HG02642 (cell line): Measurements from ENCODE around the gene MLXIPL.
"Not testable (repeated sequence)": the region's sequence is repeated elsewhere in the genome, so short reads cannot be mapped to it uniquely, and the experiment has no call there.

Source experiments
- ATAC-seq: cut with Tn5 transposase; IDR thresholded peaks from one replicate; pipeline ENCODE4 v1.9.1; 2021; ENCODE audit warnings: mild to moderate bottlenecking; ENCODE audit not compliant: unreplicated experiment, poor library complexity

MLXIPL gene

DNA sequence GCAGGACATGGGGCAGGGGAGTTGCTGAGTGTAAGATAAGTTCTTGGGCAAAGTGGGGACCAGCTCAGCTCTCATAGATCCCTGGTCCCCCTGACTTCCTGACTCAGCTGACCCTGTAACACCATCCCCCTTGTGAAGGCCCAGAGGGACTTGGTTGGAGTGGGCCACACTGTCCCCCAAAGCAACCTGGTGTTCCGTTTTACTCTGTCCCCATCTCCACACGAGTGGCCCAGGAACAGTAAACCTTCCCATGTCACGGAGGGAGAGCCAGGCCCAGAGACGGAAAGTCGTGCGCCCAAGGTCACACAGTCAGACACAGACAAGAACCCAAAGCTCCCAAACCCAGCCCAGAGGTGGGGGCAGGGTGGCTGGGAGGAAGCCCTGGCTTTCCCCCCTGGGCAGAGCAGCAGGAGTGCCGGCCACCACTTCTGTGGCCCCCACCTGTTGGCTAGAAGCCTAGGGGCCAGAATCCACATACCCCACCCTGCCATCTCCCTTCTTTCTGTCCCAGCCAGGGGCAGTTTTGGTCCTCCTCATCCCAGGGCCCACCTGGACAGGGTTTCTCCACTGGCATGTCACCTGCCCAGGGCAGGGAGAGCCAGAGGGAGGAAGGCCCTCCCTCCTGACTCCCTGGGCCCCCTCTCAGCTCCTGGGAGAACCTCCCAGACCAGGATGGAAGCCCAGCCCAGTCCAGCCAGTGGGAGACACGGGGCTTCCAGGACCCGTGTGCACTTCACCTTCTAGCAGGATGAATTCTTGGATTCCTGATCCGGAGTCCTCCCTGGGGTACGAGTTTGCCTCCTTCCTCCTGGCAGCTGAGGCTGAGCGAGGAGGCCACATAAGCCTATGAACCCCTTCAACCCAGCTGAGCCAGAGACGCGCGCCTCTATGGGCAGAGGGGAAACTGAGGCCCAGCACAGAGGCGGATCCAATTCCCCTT, 22.7 kb upstream of the MLXIPL start:
- no peak for ATAC-seq

DNA sequence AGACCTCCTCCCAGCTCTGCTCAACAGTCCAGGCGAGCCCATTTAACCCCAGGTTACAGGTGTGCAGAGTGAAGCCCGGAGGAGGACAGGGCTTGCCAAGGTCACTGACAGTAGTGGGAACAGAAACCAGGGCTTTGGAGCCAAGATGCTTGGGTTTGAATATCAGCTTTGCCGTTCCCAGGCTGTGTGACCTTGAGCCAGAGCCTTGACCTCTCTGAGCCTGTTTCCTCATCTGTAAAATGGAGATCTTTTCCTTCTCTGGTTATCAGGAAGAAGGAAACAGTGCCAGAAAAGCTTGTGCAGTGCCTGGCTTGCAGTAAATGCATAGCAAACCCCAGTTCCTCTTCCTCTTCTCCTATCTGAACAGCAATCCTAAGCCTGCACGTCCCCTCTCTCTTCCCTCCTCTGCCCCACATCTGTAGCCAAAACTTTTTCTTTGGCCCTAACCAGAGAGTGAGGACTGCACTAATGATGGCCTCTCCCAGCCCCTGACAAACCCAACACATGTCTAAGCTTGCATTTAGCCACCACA, 21.4 kb upstream of the MLXIPL start:
- no peak for ATAC-seq

- ATAC-seq: no peak
Observed at GRCh38 chr7:73644688-73645286, 20.5 kb upstream of the MLXIPL start.

GRCh38 chr7:73642834-73643233, 18.5 kb upstream of the MLXIPL start:
- ATAC-seq: no peak

GRCh38 chr7:73638911-73639310, 14.6 kb upstream of the MLXIPL start:
- ATAC-seq: no peak

DNA sequence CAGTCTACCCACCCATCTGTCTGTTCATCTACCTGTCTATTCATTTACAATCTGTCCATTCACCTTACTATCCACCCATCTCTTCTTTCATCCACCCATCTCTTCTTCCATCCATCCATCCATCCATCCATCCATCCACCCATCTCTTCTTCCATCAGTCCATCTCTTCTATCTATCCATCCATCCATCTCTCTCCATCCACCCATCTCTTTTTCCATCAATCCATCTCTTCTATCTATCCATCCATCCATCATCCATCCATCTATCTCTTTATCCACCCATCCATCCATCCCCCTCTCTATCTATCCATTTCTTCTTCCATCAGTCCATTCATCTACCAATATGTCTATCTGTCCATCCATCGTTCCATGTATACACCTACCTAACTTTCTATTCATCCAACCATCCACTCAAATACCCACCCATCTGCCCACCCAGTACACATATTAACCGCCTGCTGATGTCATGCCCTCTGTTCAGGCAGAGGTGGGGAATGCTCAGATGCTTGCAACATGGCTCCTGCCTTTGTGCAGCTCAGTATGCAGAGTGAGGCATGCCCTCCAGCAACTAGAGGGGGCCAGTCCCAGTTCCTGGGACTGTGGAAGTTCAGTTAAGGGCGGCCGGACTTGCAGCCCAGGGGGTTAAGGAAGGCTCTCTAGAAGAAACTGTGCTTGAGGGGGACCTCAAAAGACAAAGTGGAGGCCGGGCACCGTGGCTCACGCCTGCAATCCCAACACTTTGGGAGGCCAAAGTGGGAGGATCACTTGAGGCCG, 11.3 kb upstream of the MLXIPL start:
- ATAC-seq: no peak

DNA sequence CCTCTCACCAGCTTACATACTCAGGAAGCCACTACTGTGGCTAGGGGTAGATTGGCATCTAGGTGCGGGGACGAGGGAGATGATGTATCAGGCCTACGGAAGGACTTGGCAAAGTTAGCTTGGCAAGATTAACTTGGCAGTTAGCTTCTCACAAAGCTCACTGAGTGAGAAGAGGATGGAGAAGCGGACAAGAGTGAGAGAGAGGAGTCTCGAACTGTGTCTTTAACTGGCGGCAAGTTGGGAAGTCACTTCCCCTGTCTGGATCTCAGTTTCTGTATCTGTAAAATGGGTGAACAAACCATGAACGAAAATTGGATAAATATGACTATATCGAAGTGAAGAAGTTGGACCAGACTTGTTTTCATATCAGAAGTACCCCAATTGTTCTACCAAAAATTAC, 9.5 kb upstream of the MLXIPL start:
- no peak for ATAC-seq

- no peak for ATAC-seq
Observed at GRCh38 chr7:73633323-73633722, 9.0 kb upstream of the MLXIPL start.

DNA sequence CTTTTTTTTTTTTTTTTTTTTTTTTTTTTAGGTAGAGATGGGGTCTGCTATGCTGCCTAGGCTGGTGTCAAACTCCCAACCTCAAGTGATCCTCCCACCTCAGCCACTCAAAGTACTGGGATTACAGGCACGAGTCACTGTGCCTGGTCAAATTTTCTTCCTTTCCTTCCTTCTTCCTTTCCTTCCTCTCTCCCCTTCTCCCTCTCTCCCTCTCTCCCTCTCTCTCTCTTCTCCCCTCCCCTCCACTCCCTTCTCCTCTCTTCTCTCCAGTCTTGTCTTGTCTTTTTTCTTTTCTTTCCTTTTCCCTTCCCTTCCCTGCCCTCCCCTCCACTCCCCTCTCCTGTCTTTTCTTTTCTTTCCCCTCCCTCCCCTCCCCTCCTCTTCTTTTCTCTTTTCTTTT, 7.2 kb upstream of the MLXIPL start:
- no peak for ATAC-seq

DNA sequence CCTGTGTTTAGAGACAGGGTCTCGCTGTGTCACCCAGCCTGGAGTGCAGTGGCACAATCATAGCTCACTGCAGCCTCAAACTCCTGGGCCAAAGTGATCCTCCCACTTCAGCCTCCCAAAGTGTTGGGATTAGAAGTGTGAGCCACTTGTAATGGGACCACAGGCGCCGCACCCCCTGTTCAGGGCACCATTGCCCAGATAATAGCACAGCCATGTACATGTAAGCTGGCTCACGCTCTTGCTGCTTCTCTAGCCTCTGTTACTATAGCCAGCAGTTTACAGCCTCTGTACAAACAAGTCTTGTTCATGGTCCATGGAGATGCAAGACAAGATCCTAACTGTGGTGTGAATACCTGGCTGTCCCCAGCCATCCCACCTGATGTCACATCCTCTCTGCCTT, 4.2 kb upstream of the MLXIPL start:
- no peak for ATAC-seq

DNA sequence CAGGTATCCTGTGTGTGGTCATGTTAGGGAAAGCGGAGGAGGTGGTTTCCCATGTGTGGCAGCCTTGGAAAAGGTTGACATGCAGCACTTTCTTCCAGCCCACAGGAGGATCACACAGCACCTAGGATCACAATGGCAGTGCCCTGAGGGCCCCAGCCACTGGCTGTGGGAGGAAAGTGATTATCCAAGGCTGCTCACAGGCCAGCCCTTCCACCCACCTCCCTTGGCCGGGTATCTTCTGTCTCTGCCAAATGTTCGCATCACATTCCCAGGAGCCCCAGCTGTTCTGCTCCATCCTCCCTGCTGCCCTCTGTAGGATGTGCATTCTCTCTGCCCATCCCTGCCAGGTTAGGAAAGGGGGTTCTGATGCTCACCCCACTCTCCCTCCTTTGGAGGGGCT, 2.5 kb upstream of the MLXIPL start:
- ATAC-seq: no peak

DNA sequence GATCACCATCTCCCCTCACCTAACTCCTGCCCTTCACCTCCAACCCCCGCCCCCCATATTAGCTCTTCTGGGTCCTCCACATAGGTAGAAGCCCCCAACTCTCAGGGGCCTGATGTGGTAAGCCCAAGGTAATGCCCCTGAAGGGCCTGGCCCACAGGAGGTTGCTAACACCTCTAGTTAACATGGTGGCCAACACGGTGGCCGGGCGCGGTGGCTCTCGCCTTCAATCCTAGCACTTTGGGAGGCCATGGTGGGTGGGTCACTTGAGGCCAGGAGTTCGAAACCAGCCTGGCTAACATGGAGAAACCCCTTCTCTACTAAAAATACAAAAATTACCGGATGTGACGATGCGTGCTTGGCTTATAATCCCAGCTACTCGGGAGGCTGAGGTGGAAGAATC, 954 bp upstream of the MLXIPL start:
- no peak for ATAC-seq

GRCh38 chr7:73624669-73625001, 313 bp upstream of the MLXIPL start:
- ATAC-seq: no peak

GRCh38 chr7:73622909-73623797, 1.2 kb downstream of the MLXIPL start:
- ATAC-seq: no peak

DNA sequence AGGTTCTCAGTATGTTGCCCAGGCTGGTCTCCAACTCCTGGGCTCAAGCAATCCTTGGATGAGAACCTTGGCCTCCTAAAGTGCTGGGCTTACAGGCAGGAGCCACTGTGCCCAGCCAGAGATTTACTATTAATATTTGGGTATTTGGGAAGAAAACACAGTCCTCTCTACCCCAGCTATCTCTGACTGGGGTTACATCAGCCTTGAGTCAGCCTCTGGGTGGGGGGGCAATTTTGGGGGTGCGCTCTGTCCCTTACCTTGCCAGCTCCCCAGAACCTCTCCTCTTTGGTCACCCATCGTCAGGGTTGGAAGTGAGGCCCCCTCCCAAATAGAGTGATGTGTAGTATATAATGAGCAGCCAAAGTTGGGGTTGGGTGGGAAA, 1.8 kb downstream of the MLXIPL start:
- ATAC-seq: no peak

- no peak for ATAC-seq
Observed at GRCh38 chr7:73621168-73622063, 2.9 kb downstream of the MLXIPL start.

DNA sequence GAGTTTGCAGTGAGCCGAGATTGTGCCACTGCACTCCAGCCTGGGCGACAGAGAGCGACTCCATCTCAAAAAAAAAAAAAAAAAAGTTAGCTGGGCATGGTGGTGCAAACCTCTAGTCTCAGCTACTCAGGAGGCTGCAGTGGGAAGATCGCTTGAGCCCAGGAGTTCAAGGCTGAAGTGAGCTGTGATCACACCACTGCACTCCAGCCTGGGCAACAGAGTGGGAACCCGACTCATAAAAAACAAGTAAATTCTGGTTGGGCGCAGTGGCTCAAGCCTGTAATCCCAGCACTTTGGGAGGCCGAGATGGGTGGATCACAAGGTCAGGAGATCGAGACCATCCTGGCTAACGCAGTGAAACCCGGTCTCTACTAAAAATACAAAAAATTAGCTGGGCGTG, 4.9 kb downstream of the MLXIPL start:
- not testable (repeated sequence) for ATAC-seq

DNA sequence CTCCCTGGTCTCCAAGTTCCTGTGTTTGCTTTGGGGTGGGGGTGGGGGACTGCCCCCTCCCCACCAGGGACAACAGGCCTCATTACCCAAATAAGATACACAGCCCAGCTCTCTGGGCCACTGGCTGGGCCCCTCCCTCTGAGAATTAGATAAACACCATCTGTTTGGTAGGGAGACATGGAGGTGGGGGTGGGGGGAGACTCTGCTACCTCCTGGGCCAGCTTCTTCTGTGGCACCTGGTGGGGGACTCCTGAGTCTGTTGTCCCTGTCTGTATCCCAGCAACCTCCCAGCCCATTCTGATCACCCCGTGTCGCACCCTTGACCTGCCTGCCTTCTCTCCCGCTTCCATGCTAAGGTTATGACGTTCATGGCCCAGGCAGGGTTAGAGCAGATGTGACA, 5.8 kb downstream of the MLXIPL start:
- no peak for ATAC-seq

- ATAC-seq: not testable (repeated sequence)
Observed at GRCh38 chr7:73617520-73617919, 6.8 kb downstream of the MLXIPL start.
